ENCODE results near the gene INO80C. TPM values are rescaled to one million over a fixed set of nuclear protein-coding genes. Genes with fewer than 3 reads are reported as not detected.

The INO80C gene
- total RNA-seq, 1 experiment from 2014 or later: 42.3 TPM

DNA sequence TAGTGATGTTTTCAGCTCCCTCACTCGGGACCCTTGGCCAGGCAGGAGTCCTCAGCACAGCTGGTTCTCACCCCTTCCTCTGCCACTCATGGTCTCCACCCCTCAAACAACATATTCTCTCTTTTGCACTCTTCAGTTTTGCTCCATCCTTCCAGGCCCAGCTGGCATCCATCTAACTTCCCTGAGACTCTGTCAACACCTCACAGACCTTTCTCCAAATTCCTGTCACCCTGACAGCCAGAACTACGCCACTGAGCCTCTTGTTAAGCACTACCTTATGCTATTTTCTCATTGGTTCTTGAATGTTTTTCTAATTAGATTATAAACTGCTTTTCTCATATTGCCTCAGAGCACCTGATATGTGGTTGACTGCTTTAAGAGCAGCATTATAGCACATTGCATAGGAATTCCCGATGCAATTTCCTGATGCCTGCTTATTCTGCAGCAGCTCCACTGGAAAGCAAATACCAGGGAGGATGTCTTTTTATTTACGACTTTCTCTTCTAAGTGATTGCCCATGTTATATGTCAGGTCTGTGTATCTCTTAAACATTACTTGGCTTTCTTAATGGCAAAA lies 12.4 kb upstream of the INO80C start:
- H3K9me3 Mint-ChIP-seq: no peaks in the 10 kb centered on the region
- H3K4me3 Mint-ChIP-seq: no peak overlapping the region
- no peaks in the 10 kb centered on the region for H3K27me3 Mint-ChIP-seq (ENCODE audit: low read depth)
- H3K36me3 Mint-ChIP-seq: no peaks in the 10 kb centered on the region
- no peak overlapping the region for H3K27ac Mint-ChIP-seq
- DNase-seq (ENCODE audit: low spot score) (no peak), ATAC-seq (no peak)
- ChIA-PET CTCF (no interaction called here), POLR2A (no interaction called here)
- peaks cover 14% of the 10 kb centered on the region for H3K4me1 Mint-ChIP-seq
- no peak for TF ChIP-seq ZNF232 (CRISPR knock-in tag; IDR thresholded peaks at IDR 0.05)
- TF ChIP-seq NFE2L1 (CRISPR knock-in tag; IDR thresholded peaks at IDR 0.05): no peak
- TF ChIP-seq SMAD4 (CRISPR knock-in tag; IDR thresholded peaks at IDR 0.05): no peak
- TF ChIP-seq NR3C1 (CRISPR knock-in tag; conservative IDR thresholded peaks at IDR 0.05; ENCODE audit: low read depth): no peak
- no peak for TF ChIP-seq CREB1 (CRISPR knock-in tag; IDR thresholded peaks at IDR 0.05)
- TF ChIP-seq TP53 (CRISPR knock-in tag; IDR thresholded peaks at IDR 0.05): no peak
- TF ChIP-seq RELA (CRISPR knock-in tag; IDR thresholded peaks at IDR 0.05; ENCODE audit: borderline replicate concordance): no peak
- TF ChIP-seq, protein P1, sequence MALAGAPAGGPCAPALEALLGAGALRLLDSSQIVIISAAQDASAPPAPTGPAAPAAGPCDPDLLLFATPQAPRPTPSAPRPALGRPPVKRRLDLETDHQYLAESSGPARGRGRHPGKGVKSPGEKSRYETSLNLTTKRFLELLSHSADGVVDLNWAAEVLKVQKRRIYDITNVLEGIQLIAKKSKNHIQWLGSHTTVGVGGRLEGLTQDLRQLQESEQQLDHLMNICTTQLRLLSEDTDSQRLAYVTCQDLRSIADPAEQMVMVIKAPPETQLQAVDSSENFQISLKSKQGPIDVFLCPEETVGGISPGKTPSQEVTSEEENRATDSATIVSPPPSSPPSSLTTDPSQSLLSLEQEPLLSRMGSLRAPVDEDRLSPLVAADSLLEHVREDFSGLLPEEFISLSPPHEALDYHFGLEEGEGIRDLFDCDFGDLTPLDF (CRISPR knock-in tag; IDR thresholded peaks at IDR 0.05): no peak
- no peak for TF ChIP-seq GRHL2 (CRISPR knock-in tag; IDR thresholded peaks at IDR 0.05; ENCODE audit: insufficient replicate concordance, severe bottlenecking)
- no peak for TF ChIP-seq JUN (CRISPR knock-in tag; IDR thresholded peaks at IDR 0.05)
- TF ChIP-seq, protein P2, sequence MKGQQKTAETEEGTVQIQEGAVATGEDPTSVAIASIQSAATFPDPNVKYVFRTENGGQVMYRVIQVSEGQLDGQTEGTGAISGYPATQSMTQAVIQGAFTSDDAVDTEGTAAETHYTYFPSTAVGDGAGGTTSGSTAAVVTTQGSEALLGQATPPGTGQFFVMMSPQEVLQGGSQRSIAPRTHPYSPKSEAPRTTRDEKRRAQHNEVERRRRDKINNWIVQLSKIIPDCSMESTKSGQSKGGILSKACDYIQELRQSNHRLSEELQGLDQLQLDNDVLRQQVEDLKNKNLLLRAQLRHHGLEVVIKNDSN (CRISPR knock-in tag; IDR thresholded peaks at IDR 0.05): no peak
- TF ChIP-seq CREM (CRISPR knock-in tag; IDR thresholded peaks at IDR 0.05): no peak
- no peak for TF ChIP-seq TEAD1 (CRISPR knock-in tag; IDR thresholded peaks at IDR 0.05)
- TF ChIP-seq, protein P3, sequence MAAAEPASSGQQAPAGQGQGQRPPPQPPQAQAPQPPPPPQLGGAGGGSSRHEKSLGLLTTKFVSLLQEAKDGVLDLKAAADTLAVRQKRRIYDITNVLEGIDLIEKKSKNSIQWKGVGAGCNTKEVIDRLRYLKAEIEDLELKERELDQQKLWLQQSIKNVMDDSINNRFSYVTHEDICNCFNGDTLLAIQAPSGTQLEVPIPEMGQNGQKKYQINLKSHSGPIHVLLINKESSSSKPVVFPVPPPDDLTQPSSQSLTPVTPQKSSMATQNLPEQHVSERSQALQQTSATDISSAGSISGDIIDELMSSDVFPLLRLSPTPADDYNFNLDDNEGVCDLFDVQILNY (CRISPR knock-in tag; IDR thresholded peaks at IDR 0.05): no peak
- TF ChIP-seq, protein P4, sequence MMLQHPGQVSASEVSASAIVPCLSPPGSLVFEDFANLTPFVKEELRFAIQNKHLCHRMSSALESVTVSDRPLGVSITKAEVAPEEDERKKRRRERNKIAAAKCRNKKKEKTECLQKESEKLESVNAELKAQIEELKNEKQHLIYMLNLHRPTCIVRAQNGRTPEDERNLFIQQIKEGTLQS (CRISPR knock-in tag; conservative IDR thresholded peaks at IDR 0.05): no peak

- H3K27me3 Mint-ChIP-seq (ENCODE audit: low read depth): no peaks in the 10 kb centered on the region
- H3K36me3 Mint-ChIP-seq: no peaks in the 10 kb centered on the region
- DNase-seq (ENCODE audit: low spot score) (no peak), ATAC-seq (peak; percentile 62)
- H3K9me3 Mint-ChIP-seq: no peaks in the 10 kb centered on the region
- no peak overlapping the region for H3K27ac Mint-ChIP-seq
- H3K4me3 Mint-ChIP-seq: no peak overlapping the region
- POLR2A ChIA-PET: no interaction called here
- CTCF ChIA-PET: no interaction called here
- peaks cover 7% of the 10 kb centered on the region for H3K4me1 Mint-ChIP-seq
- no peak for TF ChIP-seq CTCF (IDR thresholded peaks at IDR 0.05)
- TF ChIP-seq ZNF263 (CRISPR knock-in tag; IDR thresholded peaks at IDR 0.05; ENCODE audit: low read depth): no peak
- no peak for TF ChIP-seq HMGA2 (CRISPR knock-in tag; IDR thresholded peaks at IDR 0.05)
- TF ChIP-seq RELA (CRISPR knock-in tag; IDR thresholded peaks at IDR 0.05; ENCODE audit: borderline replicate concordance): no peak
- TF ChIP-seq FOXP1 (CRISPR knock-in tag; IDR thresholded peaks at IDR 0.05; ENCODE audit: borderline replicate concordance): no peak
- TF ChIP-seq ZNF532 (CRISPR knock-in tag; IDR thresholded peaks at IDR 0.05; ENCODE audit: borderline replicate concordance): no peak
- no peak for TF ChIP-seq ZNF423 (CRISPR knock-in tag; IDR thresholded peaks at IDR 0.05)
- TF ChIP-seq, protein P5, sequence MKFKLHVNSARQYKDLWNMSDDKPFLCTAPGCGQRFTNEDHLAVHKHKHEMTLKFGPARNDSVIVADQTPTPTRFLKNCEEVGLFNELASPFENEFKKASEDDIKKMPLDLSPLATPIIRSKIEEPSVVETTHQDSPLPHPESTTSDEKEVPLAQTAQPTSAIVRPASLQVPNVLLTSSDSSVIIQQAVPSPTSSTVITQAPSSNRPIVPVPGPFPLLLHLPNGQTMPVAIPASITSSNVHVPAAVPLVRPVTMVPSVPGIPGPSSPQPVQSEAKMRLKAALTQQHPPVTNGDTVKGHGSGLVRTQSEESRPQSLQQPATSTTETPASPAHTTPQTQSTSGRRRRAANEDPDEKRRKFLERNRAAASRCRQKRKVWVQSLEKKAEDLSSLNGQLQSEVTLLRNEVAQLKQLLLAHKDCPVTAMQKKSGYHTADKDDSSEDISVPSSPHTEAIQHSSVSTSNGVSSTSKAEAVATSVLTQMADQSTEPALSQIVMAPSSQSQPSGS (CRISPR knock-in tag; IDR thresholded peaks at IDR 0.05; ENCODE audit: borderline replicate concordance, low read depth): no peak
- TF ChIP-seq, protein P4 (CRISPR knock-in tag; conservative IDR thresholded peaks at IDR 0.05): no peak
Measured at GRCh38 chr18:35508746-35509338, 11.1 kb upstream of the INO80C start.

All from WTC11 (cell line).